Measurements from ENCODE around the gene RNASE4. TPM values are rescaled to one million over a fixed set of nuclear protein-coding genes. Genes with fewer than 3 reads are reported as not detected.
A peak's percentile ranks its signal among the peaks of the same experiment; 100 is the strongest.

RNASE4 gene
- total RNA-seq, 1 experiment from 2014 or later = 0.75 TPM

GRCh38 chr14:20644520-20644919 is 39.8 kb upstream of the RNASE4 start:
- Histone ChIP-seq H3K4me1 (ENCODE audit: insufficient read depth, low read length, poor library complexity, severe bottlenecking) (no peaks in the 10 kb centered on the region), H3K27me3 (replicated peaks; ENCODE audit: insufficient read depth, low read depth, low read length, poor library complexity) (peaks cover 11% of the 10 kb centered on the region), H3K27ac (ENCODE audit: low read depth, low read length, poor library complexity, severe bottlenecking) (no peak overlapping the region), H3K36me3 (ENCODE audit: insufficient read depth, low read length, poor library complexity, severe bottlenecking) (no peaks in the 10 kb centered on the region), H3K4me3 (ENCODE audit: low read depth, low read length, poor library complexity, severe bottlenecking) (no peak overlapping the region), H3K9me3 (ENCODE audit: low read depth, low read length, poor library complexity, severe bottlenecking) (no peaks in the 10 kb centered on the region)
- intact Hi-C loops (cut with micrococcal nuclease; ENCODE audit: unreplicated experiment) = no loop called here
- ChIA-PET CTCF (no interaction called here), POLR2A (ENCODE audit: low non-redundant PET) (no interaction called here)
- no peak for DNase-seq (ENCODE audit: low spot score)
- no peak for TF ChIP-seq EZH2 (IDR thresholded peaks at IDR 0.05; ENCODE audit: borderline replicate concordance, low read depth, low read length, poor library complexity, severe bottlenecking)
- no peak for TF ChIP-seq CTCF (conservative IDR thresholded peaks at IDR 0.05; ENCODE audit: low read depth, low read length)
- BruUV-seq (replicated peaks) = no TSS peak

- ChIA-PET POLR2A (ENCODE audit: low non-redundant PET) (no interaction called here), CTCF (no interaction called here)
- H3K4me3 ChIP-seq (ENCODE audit: low read depth, low read length, poor library complexity, severe bottlenecking) = no peak overlapping the region
- peaks cover 11% of the 10 kb centered on the region for H3K27me3 ChIP-seq (replicated peaks; ENCODE audit: insufficient read depth, low read depth, low read length, poor library complexity)
- no peaks in the 10 kb centered on the region for H3K36me3 ChIP-seq (ENCODE audit: insufficient read depth, low read length, poor library complexity, severe bottlenecking)
- no peak overlapping the region for H3K27ac ChIP-seq (ENCODE audit: low read depth, low read length, poor library complexity, severe bottlenecking)
- TF ChIP-seq EZH2 (IDR thresholded peaks at IDR 0.05; ENCODE audit: borderline replicate concordance, low read depth, low read length, poor library complexity, severe bottlenecking) (no peak), CTCF (conservative IDR thresholded peaks at IDR 0.05; ENCODE audit: low read depth, low read length) (no peak)
- no peaks in the 10 kb centered on the region for H3K9me3 ChIP-seq (ENCODE audit: low read depth, low read length, poor library complexity, severe bottlenecking)
- DNase-seq (ENCODE audit: low spot score) = no peak
- H3K4me1 ChIP-seq (ENCODE audit: insufficient read depth, low read length, poor library complexity, severe bottlenecking) = no peaks in the 10 kb centered on the region
- intact Hi-C loops (cut with micrococcal nuclease; ENCODE audit: unreplicated experiment) = no loop called here
- no TSS peak for BruUV-seq (replicated peaks)
These were observed 38.9 kb upstream of the RNASE4 start for GRCh38 chr14:20645481-20645880.

GRCh38 chr14:20652996-20653975 is 31.1 kb upstream of the RNASE4 start:
- no peaks in the 10 kb centered on the region for H3K36me3 ChIP-seq (ENCODE audit: insufficient read depth, low read length, poor library complexity, severe bottlenecking)
- POLR2A ChIA-PET (ENCODE audit: low non-redundant PET) = no interaction called here
- TF ChIP-seq CTCF (conservative IDR thresholded peaks at IDR 0.05; ENCODE audit: low read depth, low read length) = no peak
- TF ChIP-seq EZH2 (IDR thresholded peaks at IDR 0.05; ENCODE audit: borderline replicate concordance, low read depth, low read length, poor library complexity, severe bottlenecking) = no peak
- peaks cover 37% of the 10 kb centered on the region for H3K27me3 ChIP-seq (replicated peaks; ENCODE audit: insufficient read depth, low read depth, low read length, poor library complexity)
- intact Hi-C loops (cut with micrococcal nuclease; ENCODE audit: unreplicated experiment) = no loop called here
- no peak overlapping the region for H3K27ac ChIP-seq (ENCODE audit: low read depth, low read length, poor library complexity, severe bottlenecking)
- DNase-seq (ENCODE audit: low spot score) = peak; percentile 85
- BruUV-seq (replicated peaks) = no TSS peak
- peak overlapping the region; percentile 36 for H3K4me3 ChIP-seq (ENCODE audit: low read depth, low read length, poor library complexity, severe bottlenecking)
- CTCF ChIA-PET = interaction anchor here (0.8 kb wide), 1 partner anchor 94 kb away, joined by 3 read pairs; no protein-coding TSS in a partner anchor
- no peaks in the 10 kb centered on the region for H3K9me3 ChIP-seq (ENCODE audit: low read depth, low read length, poor library complexity, severe bottlenecking)
- H3K4me1 ChIP-seq (ENCODE audit: insufficient read depth, low read length, poor library complexity, severe bottlenecking) = no peaks in the 10 kb centered on the region
